Stomach smooth muscle (tissue), 2 donors: ENCODE results near the gene GBE1.

Experiments used
- H3K27ac ChIP-seq: one replicate; pipeline ENCODE4 v1.7.0; 2013; ENCODE audit warnings: mild to moderate bottlenecking, low read length, inconsistent platforms
- H3K27me3 ChIP-seq, 2 donors: one replicate each; pipeline ENCODE4 v1.7.0; 2013; ENCODE audit warnings: low read length in 2 of 2; ENCODE audit not compliant: insufficient read depth in 2 of 2, control insufficient read depth in 1 of 2
- H3K36me3 ChIP-seq, 2 donors: one replicate each; pipeline ENCODE4 v1.7.0; 2013; ENCODE audit warnings: low read length in 2 of 2; ENCODE audit not compliant: control insufficient read depth in 2 of 2, insufficient read depth in 2 of 2
- H3K4me1 ChIP-seq: one replicate; pipeline ENCODE4 v1.7.0; 2013; ENCODE audit warnings: low read length; ENCODE audit not compliant: control insufficient read depth, insufficient read depth
- H3K4me3 ChIP-seq, 2 donors: one replicate each; pipeline ENCODE4 v1.7.0; 2013; ENCODE audit warnings: low read length in 2 of 2
- H3K9ac ChIP-seq, 2 donors: one replicate each; pipeline ENCODE4 v1.7.0; 2013; ENCODE audit warnings: low read length in 2 of 2, mild to moderate bottlenecking in 1 of 2
- H3K9me3 ChIP-seq, 2 donors: one replicate each; pipeline ENCODE4 v1.7.0; 2013; ENCODE audit warnings: low read length in 2 of 2; ENCODE audit not compliant: control insufficient read depth in 2 of 2
- donor health status: healthy.
- donor health status: Pancreatic carcinoma.

GBE1 gene

DNA sequence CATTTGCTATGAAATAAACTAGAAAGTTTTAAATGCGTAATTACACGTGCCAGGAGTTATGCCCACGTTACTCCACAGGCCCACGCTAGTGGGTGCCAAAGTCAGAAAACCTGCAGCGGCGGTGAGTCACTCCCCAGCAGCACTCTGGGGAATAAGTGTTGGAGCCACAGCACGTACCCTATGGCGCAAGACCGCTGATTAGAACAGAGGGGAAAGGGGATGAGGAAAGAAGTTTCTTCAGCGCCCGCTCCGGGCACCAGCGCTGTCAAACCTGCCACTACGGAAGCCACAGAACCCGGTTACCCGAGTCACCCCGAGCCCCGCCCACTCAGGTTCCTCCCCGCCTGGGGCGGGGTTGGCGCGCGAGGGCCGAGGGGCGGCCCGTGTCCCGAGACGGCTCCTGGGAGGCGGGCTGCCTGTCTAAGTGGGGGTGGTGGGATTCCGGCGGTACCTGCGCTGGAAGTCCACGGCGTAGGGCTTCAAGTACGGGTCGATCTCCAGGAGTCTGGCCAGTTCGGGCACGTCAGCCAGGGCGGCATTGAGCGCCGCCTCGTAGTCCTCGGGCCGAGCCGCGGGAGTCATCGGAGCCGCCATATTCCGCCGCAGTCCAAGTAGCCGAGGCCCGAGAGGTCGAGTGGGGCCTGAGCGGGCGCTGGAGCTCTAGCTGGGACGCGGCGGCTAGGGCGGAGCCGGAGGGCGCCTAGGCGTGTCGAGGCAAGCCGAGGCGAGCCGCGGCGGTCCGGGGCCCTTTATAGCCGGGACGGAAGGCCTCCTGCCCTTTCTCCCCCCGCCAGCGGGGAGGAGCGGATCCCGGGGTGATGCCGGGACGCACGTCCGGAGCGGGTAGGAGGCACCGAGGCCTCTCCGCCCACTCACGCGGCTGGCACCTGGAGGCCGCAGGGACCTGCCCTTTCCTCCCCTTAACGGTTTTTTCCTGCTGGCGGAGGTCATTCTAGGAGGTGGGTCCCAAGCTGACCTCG is at the start of gene GBE1:
TSS of gene GBE1 (minus strand) at position 722 of the 980 bp plus-strand sequence. CDS start at position 594, 128 bp downstream.
- H3K9me3 ChIP-seq: no peaks in the 10 kb centered on the region
- H3K4me3 ChIP-seq: peak within 1 kb of the TSS; percentile 72 to 84
- H3K27me3 ChIP-seq: no peaks in the 10 kb centered on the region
- peaks cover 8% of the 10 kb centered on the region for H3K4me1 ChIP-seq
- peak within 1 kb of the TSS; percentile 96 for H3K27ac ChIP-seq
- no peaks in the 10 kb centered on the region for H3K36me3 ChIP-seq
- H3K9ac ChIP-seq: peak within 1 kb of the TSS; percentile 89 to 94

DNA sequence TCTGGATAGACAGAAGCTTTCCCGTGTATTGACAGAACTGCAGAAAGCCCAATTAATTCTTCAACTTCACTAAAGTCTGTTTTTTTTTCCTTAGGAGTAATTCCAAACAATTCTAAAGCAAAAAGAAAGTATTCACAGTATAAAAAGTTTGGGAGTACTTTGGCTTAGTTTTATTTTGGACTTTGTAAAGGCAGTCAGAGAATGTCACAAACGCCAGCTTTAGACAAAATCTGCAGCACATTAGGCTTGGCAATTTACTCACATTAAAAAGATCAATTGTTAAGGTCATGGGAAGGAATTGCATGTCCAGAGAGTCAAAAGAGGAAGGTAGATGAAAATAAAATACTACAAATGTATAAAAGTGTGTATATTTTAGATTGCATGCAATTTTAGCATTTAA is 47.5 kb upstream of the GBE1 start:
- Histone ChIP-seq H3K9ac (no peak overlapping the region), H3K27ac (no peak overlapping the region), H3K36me3 (no peaks in the 10 kb centered on the region), H3K4me1 (no peaks in the 10 kb centered on the region), H3K4me3 (no peak overlapping the region), H3K9me3 (no peaks in the 10 kb centered on the region), H3K27me3 (no peaks in the 10 kb centered on the region)

DNA sequence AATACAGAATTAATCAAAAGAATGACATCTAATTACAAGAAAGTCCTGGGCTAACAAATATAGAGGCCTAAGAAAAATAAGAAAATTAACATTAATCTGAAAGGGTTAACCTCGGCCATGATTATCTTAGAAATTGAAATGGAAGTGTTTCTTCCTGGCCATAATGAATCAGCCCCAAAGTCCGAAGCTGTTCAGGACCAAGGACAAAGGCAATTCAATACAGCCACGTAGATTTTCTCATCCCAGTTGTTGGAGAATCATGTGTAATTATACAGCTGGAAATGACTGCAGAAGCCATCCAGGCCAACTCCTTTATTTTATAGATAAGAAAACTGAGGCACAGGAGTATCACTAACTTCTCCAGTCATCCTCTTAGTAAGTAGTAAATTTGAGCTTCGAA is 38.0 kb upstream of the GBE1 start:
- Histone ChIP-seq H3K4me1 (no peaks in the 10 kb centered on the region), H3K4me3 (no peak overlapping the region), H3K27me3 (no peaks in the 10 kb centered on the region), H3K9ac (no peak overlapping the region), H3K27ac (no peak overlapping the region), H3K9me3 (no peaks in the 10 kb centered on the region), H3K36me3 (no peaks in the 10 kb centered on the region)

DNA sequence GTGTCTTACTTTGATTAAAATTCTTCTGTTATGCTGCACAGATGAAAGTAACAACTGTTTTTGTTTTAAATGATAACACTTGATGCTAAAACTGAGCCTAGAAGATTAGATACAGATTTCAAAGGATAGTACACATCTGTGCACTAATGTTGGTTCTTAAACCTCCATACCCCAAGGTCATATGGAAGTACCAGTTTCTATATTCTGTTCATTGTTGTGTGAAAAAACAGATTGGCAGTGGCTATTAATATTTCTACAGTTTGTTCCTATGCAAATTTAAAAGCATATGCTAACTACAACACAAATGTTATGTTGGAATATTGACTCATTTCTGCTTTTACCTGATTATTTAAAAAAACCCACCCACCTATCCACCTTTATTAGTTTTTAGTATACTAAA is 32.0 kb upstream of the GBE1 start:
- Histone ChIP-seq H3K27me3 (no peaks in the 10 kb centered on the region), H3K4me3 (no peak overlapping the region), H3K27ac (no peak overlapping the region), H3K4me1 (no peaks in the 10 kb centered on the region), H3K9me3 (no peaks in the 10 kb centered on the region), H3K9ac (no peak overlapping the region), H3K36me3 (no peaks in the 10 kb centered on the region)

DNA sequence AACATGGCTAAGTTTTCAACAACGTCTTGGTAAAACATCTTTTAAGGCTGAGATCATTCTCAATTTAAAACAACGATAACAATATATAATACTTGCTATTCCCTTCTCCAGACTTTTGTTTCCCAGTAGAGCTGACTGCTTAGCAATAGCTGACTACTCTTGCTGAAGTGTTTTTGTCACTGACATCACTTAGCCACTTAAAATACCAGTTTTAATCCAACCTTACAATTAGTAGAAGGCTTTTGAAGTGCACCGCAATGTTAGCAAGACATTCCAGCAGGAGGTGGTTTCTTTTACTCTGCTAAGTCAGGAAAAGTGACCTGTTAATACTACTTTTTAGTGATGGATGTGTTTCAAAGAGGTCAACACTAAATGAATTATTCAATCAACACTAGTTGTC is 28.7 kb upstream of the GBE1 start:
- H3K9ac ChIP-seq: no peak overlapping the region
- H3K4me3 ChIP-seq: no peak overlapping the region
- no peak overlapping the region for H3K27ac ChIP-seq
- no peaks in the 10 kb centered on the region for H3K36me3 ChIP-seq
- H3K4me1 ChIP-seq: no peaks in the 10 kb centered on the region
- no peaks in the 10 kb centered on the region for H3K9me3 ChIP-seq
- H3K27me3 ChIP-seq: no peaks in the 10 kb centered on the region

DNA sequence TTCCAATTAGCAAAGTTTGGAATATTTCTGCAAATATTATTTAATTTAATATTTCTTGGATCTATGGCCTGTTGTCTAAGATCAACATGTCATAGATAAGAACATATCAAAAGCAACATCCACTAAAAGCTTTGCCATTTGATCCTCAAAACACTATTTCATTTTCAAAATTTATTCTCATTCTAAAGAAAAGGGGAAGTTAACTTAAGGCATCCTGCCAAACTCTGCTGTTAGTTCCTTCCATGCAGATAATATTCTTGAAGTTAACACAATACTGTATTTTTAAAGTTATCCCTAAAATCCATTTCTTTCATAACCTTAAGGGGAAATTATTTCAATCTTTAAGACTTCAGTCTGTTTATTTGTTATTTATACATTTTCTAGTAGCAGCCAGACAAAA is 28.2 kb upstream of the GBE1 start:
- Histone ChIP-seq H3K27me3 (no peaks in the 10 kb centered on the region), H3K36me3 (no peaks in the 10 kb centered on the region), H3K4me1 (no peaks in the 10 kb centered on the region), H3K9me3 (no peaks in the 10 kb centered on the region), H3K4me3 (no peak overlapping the region), H3K27ac (no peak overlapping the region), H3K9ac (no peak overlapping the region)

DNA sequence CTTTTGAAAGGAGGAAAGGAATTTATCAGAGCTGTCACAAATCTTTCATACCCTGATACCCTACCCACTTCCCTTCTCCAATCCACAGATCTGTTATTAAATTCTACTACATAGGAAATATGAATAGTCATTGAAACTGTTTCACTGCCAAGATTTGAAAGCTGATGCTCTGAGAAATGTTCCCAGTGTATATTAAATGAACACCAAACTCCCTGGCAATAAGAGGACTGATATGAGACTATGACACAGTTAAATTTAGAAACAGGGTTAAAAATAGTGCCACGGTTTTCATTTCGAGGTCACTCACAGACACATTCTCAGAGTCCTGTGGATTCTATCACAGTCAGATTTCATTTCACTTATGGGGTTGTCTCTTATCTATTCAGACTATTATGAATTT is 27.2 kb upstream of the GBE1 start:
- Histone ChIP-seq H3K36me3 (no peaks in the 10 kb centered on the region), H3K9me3 (no peaks in the 10 kb centered on the region), H3K9ac (no peak overlapping the region), H3K4me3 (no peak overlapping the region), H3K27ac (no peak overlapping the region), H3K27me3 (no peaks in the 10 kb centered on the region), H3K4me1 (no peaks in the 10 kb centered on the region)

DNA sequence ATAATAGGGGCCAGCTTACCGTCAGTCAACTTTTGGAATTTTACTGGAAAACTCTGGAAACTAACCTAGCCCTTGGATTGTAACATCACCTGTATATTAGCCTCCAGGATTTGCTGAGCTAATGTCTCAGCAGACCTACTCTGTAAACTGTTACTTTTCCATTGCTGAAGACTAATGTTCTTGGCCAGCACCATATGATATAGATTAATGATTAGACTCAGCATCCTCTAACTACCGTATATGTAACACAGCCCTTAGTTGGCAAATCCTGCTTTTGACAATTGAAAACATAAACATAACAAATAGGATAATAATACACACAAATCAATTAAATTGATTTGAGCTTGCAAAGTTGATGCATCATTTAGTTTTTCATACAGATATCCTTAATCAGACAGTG is 26.6 kb upstream of the GBE1 start:
- no peak overlapping the region for H3K9ac ChIP-seq
- H3K27me3 ChIP-seq: no peaks in the 10 kb centered on the region
- H3K9me3 ChIP-seq: no peaks in the 10 kb centered on the region
- no peak overlapping the region for H3K4me3 ChIP-seq
- H3K27ac ChIP-seq: no peak overlapping the region
- no peaks in the 10 kb centered on the region for H3K36me3 ChIP-seq
- no peaks in the 10 kb centered on the region for H3K4me1 ChIP-seq

DNA sequence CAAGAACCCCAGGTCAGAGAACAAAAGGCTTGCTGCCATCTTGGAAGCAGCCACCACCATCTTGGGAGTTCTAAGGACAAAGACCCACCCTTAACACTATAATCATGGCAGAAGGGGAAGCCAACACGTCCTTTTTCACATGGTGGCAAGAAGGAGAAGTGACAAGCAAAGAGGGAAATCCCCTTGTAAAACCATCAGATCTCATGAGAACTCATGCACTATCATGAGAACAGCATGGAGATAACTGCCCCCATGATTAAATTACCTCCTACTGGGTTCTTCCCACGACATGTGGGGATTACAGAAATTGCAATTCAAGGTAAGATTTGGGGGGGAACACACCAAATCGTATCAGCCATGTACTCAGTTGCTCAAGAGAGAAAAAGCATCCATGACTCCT is 21.1 kb upstream of the GBE1 start:
- Histone ChIP-seq H3K4me1 (no peaks in the 10 kb centered on the region), H3K36me3 (no peaks in the 10 kb centered on the region), H3K4me3 (no peak overlapping the region), H3K9ac (no peak overlapping the region), H3K9me3 (no peaks in the 10 kb centered on the region), H3K27me3 (no peaks in the 10 kb centered on the region), H3K27ac (no peak overlapping the region)

DNA sequence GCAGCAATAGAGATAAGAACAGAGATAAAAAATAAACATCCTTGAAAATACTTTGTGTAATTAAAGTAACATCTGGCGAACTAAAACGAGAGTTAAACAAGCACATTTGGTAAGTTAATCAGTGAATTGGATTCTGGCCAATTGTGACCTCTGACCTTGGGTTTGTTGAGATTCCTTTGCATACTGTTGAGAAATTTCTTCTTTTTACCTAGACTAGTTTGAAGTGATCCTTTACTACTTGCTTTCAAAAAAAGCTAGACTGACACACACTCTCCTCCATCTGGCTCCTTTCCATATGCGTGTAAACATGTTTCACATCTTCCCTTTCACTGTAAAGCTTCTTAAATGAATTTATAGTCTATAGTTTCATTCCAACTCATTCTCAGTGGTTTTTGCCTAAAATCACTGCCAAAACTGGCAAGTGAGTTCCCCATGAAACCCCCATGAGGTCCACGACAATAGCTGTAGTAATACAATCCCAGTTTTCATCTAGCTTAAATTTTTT is 17.3 kb upstream of the GBE1 start:
- H3K27me3 ChIP-seq: no peaks in the 10 kb centered on the region
- no peak overlapping the region for H3K9ac ChIP-seq
- H3K27ac ChIP-seq: no peak overlapping the region
- no peak overlapping the region for H3K4me3 ChIP-seq
- H3K36me3 ChIP-seq: no peaks in the 10 kb centered on the region
- H3K9me3 ChIP-seq: no peaks in the 10 kb centered on the region
- no peaks in the 10 kb centered on the region for H3K4me1 ChIP-seq

DNA sequence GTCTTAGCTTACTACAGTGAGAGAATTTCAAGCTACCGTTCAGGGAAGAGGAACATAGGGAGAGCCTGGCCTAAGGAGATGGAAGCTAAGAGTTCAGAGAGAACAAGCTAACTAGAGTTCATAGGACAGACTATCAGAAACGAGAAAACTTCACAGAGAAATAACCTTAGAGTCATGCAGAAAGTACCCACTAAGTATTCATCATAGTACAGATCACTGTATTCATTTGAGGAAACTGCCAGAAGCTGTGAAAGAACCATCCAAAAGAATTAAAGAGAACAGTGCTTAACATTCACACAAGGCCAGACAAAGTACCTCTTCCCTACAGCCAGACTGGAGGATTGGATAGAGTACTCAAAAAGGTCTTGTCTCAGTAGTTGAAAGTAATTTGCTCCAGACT is 15.2 kb upstream of the GBE1 start:
- Histone ChIP-seq H3K4me3 (no peak overlapping the region), H3K27me3 (no peaks in the 10 kb centered on the region), H3K4me1 (no peaks in the 10 kb centered on the region), H3K27ac (no peak overlapping the region), H3K9me3 (no peaks in the 10 kb centered on the region), H3K36me3 (no peaks in the 10 kb centered on the region), H3K9ac (no peak overlapping the region)
